GM12878 (cell line): ENCODE measurements around the gene MAP3K1. TPM values are rescaled to one million over a fixed set of nuclear protein-coding genes. Genes with fewer than 3 reads are reported as not detected.

Experiments used
- ATAC-seq: fragments of 200-7000 bp; cut with Tn5 transposase; 3 replicates; pipeline ENCODE4 v1.9.1; 2020; ENCODE audit warnings: mild to moderate bottlenecking, moderate library complexity
- BruUV-seq: library from RNA; stranded (reverse); fragments of 400-500 nt; replicated peaks from 2 replicates; lab custom pipeline; 2021; lab: Mats Ljungman, UMichigan
- CTCF ChIA-PET: fragments of 300-600 bp; sonication (Branson Sonifier 250); formaldehyde crosslinking; extraction: SDS; loops from one replicate; lab custom pipeline; 2021; ENCODE audit warnings: inconsistent platforms; lab: Yijun Ruan, JAX
- POLR2A ChIA-PET: fragments of 350-600 bp; formaldehyde crosslinking; extraction: SDS; loops from one replicate; lab custom pipeline; 2021; ENCODE audit warnings: inconsistent platforms; lab: Charles Lee
- RAD21 ChIA-PET: fragments of 300-600 bp; sonication (Branson Sonifier 250); formaldehyde crosslinking; loops from one replicate; lab custom pipeline; 2023; ENCODE audit warnings: antibody characterized with exemption; ENCODE audit not compliant: unreplicated experiment; lab: Charles Lee
- SMC1A ChIA-PET: fragments of 300-600 bp; sonication (Branson Sonifier 250); formaldehyde crosslinking; loops from one replicate; lab custom pipeline; 2023; ENCODE audit not compliant: unreplicated experiment, uncharacterized antibody; lab: Charles Lee
- DNase-seq: peaks from one replicate; pipeline ENCODE4 v3.0.0-alpha.2; 2011; ENCODE audit warnings: low read depth, low spot score
- FAIRE-seq: peaks from 3 replicates; lab custom pipeline; 2011; peaks lifted over from hg19 to GRCh38; lab: Jason Lieb, UNC
- H2AFZ ChIP-seq: 2 replicates; pipeline ENCODE4 v1.6.0; 2011; ENCODE audit warnings: low read depth, low read length, control low read depth; ENCODE audit not compliant: control insufficient read depth
- H3K27ac ChIP-seq: 2 replicates; pipeline ENCODE4 v1.5.1; 2011; ENCODE audit warnings: control low read depth; ENCODE audit not compliant: control insufficient read depth, insufficient read depth
- H3K27me3 ChIP-seq, 2 experiments: replicated peaks in 1 of 2; 2 replicates each; pipeline versions ENCODE4 v1.6.0 to v1.6.1; 2011; ENCODE audit warnings: low read length in 1 of 2; ENCODE audit not compliant: control insufficient read depth in 2 of 2, insufficient read depth in 2 of 2
- H3K36me3 ChIP-seq, 2 experiments: 2 replicates each; pipeline ENCODE4 v1.5.1; 2011; ENCODE audit warnings: low read length in 1 of 2; ENCODE audit not compliant: control insufficient read depth in 2 of 2, insufficient read depth in 2 of 2
- H3K4me1 ChIP-seq: 2 replicates; pipeline ENCODE4 v1.6.1; 2011; ENCODE audit warnings: mild to moderate bottlenecking, low read length, moderate library complexity, mixed read lengths; ENCODE audit not compliant: control insufficient read depth, insufficient read depth
- H3K4me2 ChIP-seq: 2 replicates; pipeline ENCODE4 v1.6.0; 2011; ENCODE audit warnings: control low read depth; ENCODE audit not compliant: control insufficient read depth, insufficient read depth
- H3K4me3 ChIP-seq: fragments of 200-600 bp; sonication (generic); 2 replicates; pipeline ENCODE4 v1.5.1; 2016
- H3K79me2 ChIP-seq: 2 replicates; pipeline ENCODE4 v1.6.0; 2011; ENCODE audit warnings: low read length; ENCODE audit not compliant: control insufficient read depth, insufficient read depth
- H3K9ac ChIP-seq: 2 replicates; pipeline ENCODE4 v1.8.0; 2011; ENCODE audit warnings: low read length, control low read depth, mixed read lengths; ENCODE audit not compliant: control insufficient read depth, insufficient read depth
- H3K9me3 ChIP-seq: replicated peaks from 3 replicates; pipeline ENCODE4 v1.5.1; 2011; ENCODE audit warnings: mild to moderate bottlenecking, low read length; ENCODE audit not compliant: control insufficient read depth, insufficient read depth
- H4K20me1 ChIP-seq: 2 replicates; pipeline ENCODE4 v1.6.0; 2011; ENCODE audit not compliant: control insufficient read depth, insufficient read depth
- ATF2 ChIP-seq: IDR thresholded peaks from 2 replicates; pipeline ENCODE4 v1.6.1; 2012; ENCODE audit warnings: low read length, inconsistent platforms
- BMI1 ChIP-seq: fragments of 450-650 bp; IDR thresholded peaks from 2 replicates; pipeline ENCODE4 v1.6.1; 2016; ENCODE audit warnings: mild to moderate bottlenecking, moderate library complexity, borderline replicate concordance
- CEBPZ ChIP-seq: fragments of 150-350 bp; IDR thresholded peaks from 2 replicates; pipeline ENCODE4 v1.6.1; 2016; ENCODE audit warnings: low read depth, low read length
- IRF4 ChIP-seq: IDR thresholded peaks from 2 replicates; pipeline ENCODE4 v1.6.1; 2011; ENCODE audit warnings: low read depth, low read length
- IRF5 ChIP-seq: fragments of 450-650 bp; IDR thresholded peaks from 2 replicates; pipeline ENCODE4 v1.6.1; 2017; ENCODE audit warnings: borderline replicate concordance
- MTA3 ChIP-seq: IDR thresholded peaks from 2 replicates; pipeline ENCODE4 v1.6.1; 2012; ENCODE audit warnings: low read length, inconsistent platforms, borderline replicate concordance
- PAX8 ChIP-seq: fragments of 450-650 bp; IDR thresholded peaks from 2 replicates; pipeline ENCODE4 v1.6.1; 2017; ENCODE audit warnings: mild to moderate bottlenecking, moderate library complexity
- PKNOX1 ChIP-seq: fragments of 450-650 bp; IDR thresholded peaks from 2 replicates; pipeline ENCODE4 v1.6.1; 2016; ENCODE audit warnings: mild to moderate bottlenecking
- REST ChIP-seq: IDR thresholded peaks from 2 replicates; pipeline ENCODE4 v1.6.1; 2012; ENCODE audit warnings: mild to moderate bottlenecking, low read depth, low read length
- RFX5 ChIP-seq: IDR thresholded peaks from 2 replicates; pipeline ENCODE4 v1.6.1; 2011; ENCODE audit warnings: low read depth, low read length, improper control_type of control experiment
- SMAD1 ChIP-seq: fragments of 450-650 bp; IDR thresholded peaks from 2 replicates; pipeline ENCODE4 v1.6.1; 2018; ENCODE audit warnings: mild to moderate bottlenecking, low read depth; ENCODE audit not compliant: partially characterized antibody
- ZNF24 ChIP-seq: fragments of 450-650 bp; IDR thresholded peaks from 2 replicates; pipeline ENCODE4 v1.6.1; 2017; ENCODE audit warnings: antibody characterized with exemption, mild to moderate bottlenecking
- ZNF274 ChIP-seq: IDR thresholded peaks from one replicate; pipeline ENCODE4 v1.8.0; 2011; ENCODE audit not compliant: insufficient read length, insufficient read depth
- WGBS: methylation state at CpG from one replicate; pipeline ENCODE4 v1.1.6; 2016; ENCODE audit warnings: low lambda C conversion rate; ENCODE audit not compliant: insufficient replicate concordance, insufficient coverage; ENCODE audit errors: missing lambda C conversion rate; 5-methylcytosine and 5-hydroxymethylcytosine counted together
- in situ Hi-C: fragments of 300-500 bp; cut with MboI; formaldehyde crosslinking; loops from 9 replicates; pipeline ENCODE4 v1.14.3; 2018; ENCODE audit warnings: mixed read lengths
- intact Hi-C: fragments of 100-400 bp; cut with micrococcal nuclease; formaldehyde crosslinking; loops from one replicate; pipeline ENCODE4 v1.14.2; 2022; ENCODE audit not compliant: unreplicated experiment
- polyA plus RNA-seq, 11 experiments: library from polyadenylated mRNA; depleted of rRNA in 4 of 11; unstranded in 6 of 11; stranded (reverse) in 5 of 11; fragments of >200 nt; fragmentation: Nextera tagmentation in 4 of 11; fragmentation: Illumina TruSeq in 1 of 11; extraction: Ambion mirVana in 4 of 11; extraction: Trizol in 1 of 11; gene quantifications; 1 replicate in 1 of 11; 2 replicates in 10 of 11; pipeline versions ENCODE4 v1.2.1 to v1.2.3, GENCODE V29; 2011 to 2016; ENCODE audit warnings: inconsistent platforms in 2 of 11, missing spikeins in 2 of 11, low read depth in 1 of 11
- total RNA-seq, 4 experiments: library from RNA; depleted of rRNA in 3 of 4; stranded (reverse); fragments of >200 nt in 3 of 4; fragmentation: Illumina TruSeq in 1 of 4; extraction: Trizol in 1 of 4; gene quantifications; 2 replicates each; pipeline versions ENCODE4 v1.2.1 to v1.2.3, GENCODE V29; 2013 to 2021

MAP3K1 gene
- total and polyA plus RNA-seq, 10 of the 15 experiments (the other 5 are each of a cell fraction or from before 2014, with no cell fraction given): 7.5 to 24.6 (median 12.6) TPM

GRCh38 chr5:56922922-56923321 is 107.6 kb downstream of the MAP3K1 start:
- H3K4me2 ChIP-seq: no peak overlapping the region
- no peak overlapping the region for H3K9ac ChIP-seq
- H3K4me3 ChIP-seq: no peak overlapping the region
- no peaks in the 10 kb centered on the region for H3K79me2 ChIP-seq
- SMC1A ChIA-PET: no interaction called here
- intact Hi-C loops: no loop called here
- FAIRE-seq (no peak), DNase-seq (no peak), ATAC-seq (no peak)
- peaks cover 5% of the 10 kb centered on the region in 2 experiments; a peak in 3 of 4 replicates for H3K36me3 ChIP-seq
- H2AFZ ChIP-seq: no peak overlapping the region
- in situ Hi-C loops: loop anchor here (25.0 kb wide), 1 partner anchor 1539 kb away; the partner anchor contains the start of gene PLK2
- no TSS peak for BruUV-seq
- H3K27me3 ChIP-seq: no peaks in the 10 kb centered on the region
- no peak overlapping the region for H3K27ac ChIP-seq
- H4K20me1 ChIP-seq: no peaks in the 10 kb centered on the region
- CTCF ChIA-PET: interaction anchor here (0.8 kb wide), 1 partner anchor 297 kb away, joined by 3 read pairs; no protein-coding TSS in a partner anchor
- H3K9me3 ChIP-seq: no peaks in the 10 kb centered on the region
- RAD21 ChIA-PET: no interaction called here
- WGBS: 96% methylated on average over 6 of the region's 6 CpGs
- POLR2A ChIA-PET: interaction anchor here (0.5 to 1.1 kb wide), 2 partner anchors 262 to 292 kb away, joined by 3 to 5 read pairs; no protein-coding TSS in a partner anchor
- no peaks in the 10 kb centered on the region for H3K4me1 ChIP-seq
- TF ChIP-seq IRF4 (no peak), BMI1 (no peak), PAX8 (no peak), ZNF24 (no peak), ZNF274 (no peak), CEBPZ (no peak), ATF2 (no peak), SMAD1 (no peak), RFX5 (no peak), MTA3 (no peak), PKNOX1 (no peak), IRF5 (no peak), REST (no peak)
